ENCODE results near the gene TSPAN16.

TSPAN16 gene, protein sequence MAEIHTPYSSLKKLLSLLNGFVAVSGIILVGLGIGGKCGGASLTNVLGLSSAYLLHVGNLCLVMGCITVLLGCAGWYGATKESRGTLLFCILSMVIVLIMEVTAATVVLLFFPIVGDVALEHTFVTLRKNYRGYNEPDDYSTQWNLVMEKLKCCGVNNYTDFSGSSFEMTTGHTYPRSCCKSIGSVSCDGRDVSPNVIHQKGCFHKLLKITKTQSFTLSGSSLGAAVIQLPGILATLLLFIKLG

DNA sequence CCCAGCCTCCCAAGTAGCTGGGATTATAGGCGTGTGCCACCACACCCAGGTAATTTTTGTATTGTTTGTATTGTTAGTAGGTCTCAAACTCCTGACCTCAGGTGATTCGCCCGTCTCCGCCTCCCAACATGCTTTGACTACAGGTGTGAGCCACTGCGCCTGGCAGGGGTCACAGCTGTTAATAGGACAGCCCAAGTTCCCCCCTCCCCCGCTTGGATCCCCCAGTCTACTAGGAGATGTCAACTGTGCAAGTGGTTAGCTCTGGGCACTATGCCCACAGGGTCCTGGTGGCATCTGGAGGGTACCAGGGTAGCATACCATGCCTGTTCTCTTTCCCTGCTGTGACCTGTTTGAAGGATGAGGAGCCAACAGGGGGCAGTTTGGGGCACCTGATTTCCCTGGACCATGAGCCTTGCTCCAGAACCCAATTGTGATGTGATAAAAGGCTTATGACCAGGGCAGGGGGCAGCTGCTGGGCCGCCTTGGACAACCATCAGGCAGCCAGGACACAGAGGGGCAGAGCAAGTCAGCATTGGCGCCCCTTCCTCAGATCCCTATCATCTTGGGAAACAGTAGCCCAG lies at the start of gene TSPAN16:
TSPAN16 (plus strand) TSS at position 496 of the 581 bp plus-strand sequence. CDS start 138 bp downstream, outside the sequence.
- no peak for DNase-seq (ENCODE audit: low read depth)

DNA sequence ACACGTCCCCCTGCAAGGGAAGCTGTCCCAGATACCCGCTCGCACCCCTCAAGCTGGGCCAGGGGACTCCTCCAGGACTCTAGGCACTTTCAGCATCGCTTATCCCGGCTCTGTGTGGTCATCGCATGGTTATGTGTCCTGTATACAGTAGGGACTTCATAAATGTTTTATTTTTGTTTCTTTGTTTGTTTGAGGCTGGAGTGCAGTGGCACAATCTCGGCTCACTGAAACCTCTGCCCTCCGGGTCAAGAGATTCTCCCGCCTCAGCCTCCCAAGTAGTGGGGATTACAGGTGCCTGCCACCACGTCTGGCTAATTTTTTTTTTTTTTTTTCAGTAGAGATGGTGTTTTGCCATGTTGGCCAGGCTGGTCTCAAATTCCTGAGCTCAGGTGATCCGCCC lies 49.0 kb upstream of the TSPAN16 start:
- no peak for DNase-seq (ENCODE audit: low read depth)

DNA sequence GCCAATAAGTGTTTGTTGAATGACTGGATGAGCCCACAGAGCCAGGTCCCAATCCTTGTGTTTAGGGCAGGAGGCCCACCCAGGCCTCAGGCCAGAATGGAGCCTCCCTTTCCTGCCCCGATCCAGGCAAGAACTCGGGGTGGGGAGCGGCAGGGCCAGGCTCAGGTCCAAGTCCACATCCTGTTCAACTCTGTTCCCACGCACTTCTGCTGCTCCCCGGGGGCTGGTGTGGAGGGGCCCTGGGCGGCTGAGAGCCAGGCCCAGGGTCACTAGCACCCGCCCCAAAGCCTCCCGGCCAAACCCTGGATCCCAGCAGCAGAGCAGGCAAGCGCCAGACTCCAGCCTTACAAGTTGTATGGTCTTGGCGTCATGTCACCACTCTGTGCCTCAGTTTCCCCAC lies 48.6 kb upstream of the TSPAN16 start:
- no peak for DNase-seq (ENCODE audit: low read depth)

DNA sequence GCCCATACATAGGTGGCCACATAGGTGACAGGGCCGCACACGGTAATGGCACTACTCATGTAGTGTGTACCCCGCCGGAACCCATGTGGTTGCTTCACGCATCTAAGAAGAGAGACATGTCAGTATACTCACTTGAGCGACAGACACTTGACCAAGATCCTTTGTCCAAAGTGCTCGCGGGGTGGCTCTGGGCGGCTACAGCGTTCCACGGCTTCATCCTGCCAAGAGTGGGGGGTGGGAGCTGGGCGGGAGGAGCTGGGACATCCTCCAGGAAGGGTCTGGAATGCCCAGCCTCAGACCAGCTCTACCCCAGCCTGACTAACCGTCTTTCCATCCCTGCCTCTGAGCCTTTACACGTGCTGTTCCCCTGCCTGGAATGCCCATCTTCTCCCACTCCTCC lies 48.0 kb upstream of the TSPAN16 start:
- DNase-seq (ENCODE audit: low read depth): no peak

DNA sequence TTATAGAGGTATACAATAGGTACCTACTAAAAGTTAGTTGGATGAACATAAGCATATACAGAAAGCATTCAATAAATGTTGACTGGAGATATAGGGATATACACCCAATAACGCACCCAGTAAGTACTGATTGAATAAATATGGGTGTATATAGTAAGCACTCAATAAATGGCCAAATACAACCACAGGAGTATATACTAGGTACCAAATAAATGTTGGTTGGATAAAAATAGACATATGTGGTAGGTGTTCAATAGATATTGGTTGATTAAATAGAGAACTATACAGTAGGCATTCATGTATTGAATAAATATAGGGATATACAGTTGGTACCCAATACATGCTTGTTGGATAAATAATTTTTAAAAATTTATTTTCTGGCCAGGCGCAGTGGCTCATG lies 47.1 kb upstream of the TSPAN16 start:
- no peak for DNase-seq (ENCODE audit: low read depth)

DNA sequence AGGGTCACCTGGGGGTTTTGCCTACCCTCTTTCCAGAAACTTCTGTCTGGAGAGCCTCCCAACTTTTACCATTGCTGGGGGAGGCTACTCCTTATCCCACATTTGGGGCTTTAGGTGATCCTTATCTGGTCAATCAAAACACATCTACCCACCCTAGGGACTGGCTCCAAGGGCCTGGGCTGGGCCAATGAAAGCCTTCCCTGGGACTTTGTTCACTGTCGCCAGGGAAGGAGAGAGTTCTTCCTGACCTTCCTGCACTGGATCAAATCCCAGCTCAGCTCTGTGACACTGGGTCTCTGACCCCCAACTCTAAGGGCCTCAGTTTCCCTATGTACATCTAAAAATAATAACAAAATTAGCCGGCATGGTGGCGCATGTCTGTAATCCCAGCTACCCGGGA lies 44.7 kb upstream of the TSPAN16 start:
- no peak for DNase-seq (ENCODE audit: low read depth)

DNA sequence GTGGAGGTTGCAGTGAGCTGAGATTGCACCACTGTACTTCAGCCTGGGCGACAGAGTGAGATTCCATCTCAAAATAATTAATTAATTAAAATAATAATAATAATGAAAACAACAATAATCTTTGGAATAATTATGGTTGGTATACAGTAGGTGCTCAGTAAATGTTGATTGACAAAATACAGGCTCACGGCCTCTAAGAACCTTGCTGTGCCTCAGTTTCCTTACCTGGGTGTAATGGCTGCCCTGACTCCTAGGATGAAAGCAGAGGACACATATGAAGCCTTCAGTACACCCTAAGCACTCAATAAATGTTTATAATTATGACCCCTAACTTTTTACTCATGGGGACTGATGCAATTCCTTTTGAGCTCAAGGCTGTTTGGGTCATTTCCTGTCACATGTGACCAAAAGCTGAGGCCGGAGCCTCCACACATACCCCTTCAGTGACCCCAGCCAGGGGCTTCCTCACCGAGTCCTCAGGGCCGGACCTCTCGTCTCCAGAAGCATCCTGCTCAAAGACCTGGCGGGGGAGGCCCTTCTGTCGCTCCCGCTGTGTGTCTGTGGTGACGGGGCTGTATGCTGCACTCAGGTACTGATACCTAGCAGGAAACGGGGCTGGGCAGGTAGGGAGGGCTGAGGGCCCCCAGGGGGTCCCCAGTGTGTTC lies 44.2 kb upstream of the TSPAN16 start:
- no peak for DNase-seq (ENCODE audit: low read depth)

DNA sequence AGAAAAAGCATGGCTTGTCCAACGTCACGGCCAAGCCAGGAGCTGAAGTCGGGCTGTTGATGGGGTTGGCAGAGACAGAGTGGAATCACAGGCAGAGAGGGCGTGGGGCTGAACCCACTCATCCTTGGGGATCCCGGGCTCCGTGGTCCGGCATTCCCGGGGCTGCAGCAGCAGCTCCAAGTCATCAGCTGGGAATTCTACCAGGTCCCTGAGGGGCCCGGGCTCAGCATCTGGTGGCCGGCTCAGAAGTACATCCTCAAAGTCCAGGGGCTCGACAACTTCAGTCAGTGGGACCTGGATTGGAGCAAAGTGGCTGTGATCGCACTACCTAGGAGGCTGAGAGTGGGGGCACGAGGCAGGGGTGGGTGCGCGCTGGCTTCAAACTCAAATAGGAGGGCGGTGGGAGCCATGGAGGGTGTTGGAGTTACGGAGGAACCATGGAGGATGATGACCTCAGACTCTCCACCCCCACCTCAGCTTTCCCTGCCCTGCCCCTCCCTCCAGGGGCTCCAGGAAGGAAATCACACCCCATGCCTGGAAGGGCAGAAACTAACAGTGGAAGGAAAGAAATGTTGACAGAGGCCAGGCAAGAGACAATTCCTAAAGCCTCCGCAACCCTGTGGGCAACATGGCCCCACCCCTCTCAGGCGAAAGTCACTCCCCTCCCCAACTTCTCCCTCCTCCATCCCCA lies 43.1 kb upstream of the TSPAN16 start:
- no peak for DNase-seq (ENCODE audit: low read depth)

DNA sequence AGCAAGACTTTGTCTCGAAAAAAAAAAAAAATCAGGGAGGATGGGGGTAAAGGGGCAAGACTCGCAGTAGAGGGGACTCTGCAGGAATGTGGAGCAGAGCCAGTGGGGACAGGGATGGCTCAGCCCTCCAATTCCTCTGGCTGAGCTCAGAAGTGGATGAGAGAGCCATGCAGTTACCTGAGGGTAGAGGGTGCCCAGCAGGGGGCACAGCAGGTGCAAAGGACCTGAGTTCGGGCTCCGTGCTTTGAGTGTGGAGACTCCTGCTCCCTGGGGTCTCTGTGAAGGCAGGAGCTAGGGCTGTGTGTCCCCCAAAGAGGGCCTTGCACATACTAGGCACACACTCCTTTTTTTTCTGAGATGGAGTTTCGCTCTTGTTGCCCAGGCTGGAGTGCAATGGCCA lies 41.3 kb upstream of the TSPAN16 start:
- DNase-seq (ENCODE audit: low read depth): no peak

DNA sequence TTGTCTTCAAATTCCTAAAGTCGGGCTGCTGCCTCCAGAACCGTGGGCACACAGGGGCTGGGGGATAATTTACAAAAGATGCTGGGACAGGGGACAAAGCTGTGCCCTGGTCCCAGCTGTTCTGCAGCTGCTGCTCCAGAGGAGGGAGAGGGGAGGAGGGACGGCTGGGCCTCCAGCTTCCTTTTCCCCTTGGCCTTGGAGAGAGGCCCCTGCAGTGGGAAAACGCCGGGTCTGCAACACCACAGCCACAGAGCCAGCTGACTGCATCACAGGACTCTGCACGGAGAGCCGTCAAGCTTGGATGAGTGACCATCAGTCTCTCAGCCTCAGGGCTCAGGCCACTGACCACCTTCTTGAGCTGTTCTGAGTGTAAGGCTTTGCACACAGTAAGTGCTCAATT lies 39.8 kb upstream of the TSPAN16 start:
- DNase-seq (ENCODE audit: low read depth): no peak

DNA sequence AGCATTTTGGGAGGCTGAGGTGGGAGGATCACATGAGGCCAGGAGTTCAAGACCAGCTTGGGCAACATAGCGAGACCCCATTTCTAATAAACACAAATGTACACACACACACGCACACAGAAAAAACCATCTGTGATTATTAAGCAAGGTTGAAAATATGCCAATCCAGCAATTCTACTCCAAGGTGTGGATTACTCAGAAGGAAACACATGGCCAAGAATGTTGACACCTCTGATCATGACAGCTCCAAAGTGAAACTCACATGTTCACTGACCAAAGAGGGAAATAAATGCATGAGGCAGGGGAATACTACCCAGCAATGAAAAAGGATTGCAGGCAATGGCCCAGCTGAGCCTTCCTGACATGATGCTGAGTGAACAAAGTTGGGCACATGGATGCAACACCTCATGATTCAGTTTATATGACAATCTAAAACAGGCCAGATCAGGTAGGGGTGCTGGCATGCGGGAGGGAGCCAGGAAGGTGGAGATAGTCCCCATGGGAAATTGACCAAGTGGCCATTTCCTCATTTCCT lies 38.0 kb upstream of the TSPAN16 start:
- DNase-seq (ENCODE audit: low read depth): no peak

DNA sequence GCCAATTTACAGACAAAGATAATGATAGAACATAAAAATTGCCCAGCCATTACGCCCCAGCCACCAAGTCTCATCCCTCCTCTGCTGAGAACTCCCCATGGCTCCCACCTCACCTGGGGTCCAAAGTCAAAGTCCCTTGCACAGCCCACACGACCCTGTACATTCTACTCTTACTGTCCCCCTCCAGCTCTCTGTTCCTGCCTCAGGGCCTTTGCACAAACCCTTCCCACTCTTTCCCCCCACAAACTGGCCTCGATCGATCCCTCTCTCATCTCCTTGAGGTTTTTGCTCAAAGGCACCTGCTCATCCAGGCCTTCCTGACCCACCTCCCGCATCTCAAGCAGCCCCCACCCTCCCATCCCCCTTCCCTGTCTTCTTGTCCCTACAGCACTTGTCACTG lies 35.0 kb upstream of the TSPAN16 start:
- DNase-seq (ENCODE audit: low read depth): no peak

DNA sequence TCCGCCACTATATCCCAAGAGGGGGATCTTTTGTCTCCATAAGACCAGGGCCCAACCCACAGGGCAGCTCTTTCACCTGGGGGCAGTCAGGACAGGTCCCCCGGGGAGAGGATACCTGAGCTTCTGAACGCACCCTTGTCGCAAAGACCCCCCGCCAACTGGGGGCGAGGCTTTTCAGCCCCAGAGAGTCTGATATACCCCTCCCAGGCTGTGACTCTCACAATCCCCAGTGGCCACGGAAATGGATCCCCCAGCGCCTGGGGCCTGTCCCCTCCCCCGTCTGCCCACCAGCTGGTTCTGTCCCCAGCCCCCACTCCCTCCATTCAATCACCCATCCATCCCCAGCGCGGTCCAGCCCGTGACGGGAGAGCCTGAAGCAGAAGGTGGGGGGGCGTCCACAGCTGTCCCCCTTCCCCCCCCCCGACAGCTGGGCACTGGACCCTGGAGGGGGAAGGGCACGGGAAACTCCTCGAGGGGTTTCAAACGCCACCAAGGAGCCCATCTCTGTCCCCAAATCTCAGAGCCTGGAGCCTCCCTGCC lies 34.5 kb upstream of the TSPAN16 start:
- no peak for DNase-seq (ENCODE audit: low read depth)

DNA sequence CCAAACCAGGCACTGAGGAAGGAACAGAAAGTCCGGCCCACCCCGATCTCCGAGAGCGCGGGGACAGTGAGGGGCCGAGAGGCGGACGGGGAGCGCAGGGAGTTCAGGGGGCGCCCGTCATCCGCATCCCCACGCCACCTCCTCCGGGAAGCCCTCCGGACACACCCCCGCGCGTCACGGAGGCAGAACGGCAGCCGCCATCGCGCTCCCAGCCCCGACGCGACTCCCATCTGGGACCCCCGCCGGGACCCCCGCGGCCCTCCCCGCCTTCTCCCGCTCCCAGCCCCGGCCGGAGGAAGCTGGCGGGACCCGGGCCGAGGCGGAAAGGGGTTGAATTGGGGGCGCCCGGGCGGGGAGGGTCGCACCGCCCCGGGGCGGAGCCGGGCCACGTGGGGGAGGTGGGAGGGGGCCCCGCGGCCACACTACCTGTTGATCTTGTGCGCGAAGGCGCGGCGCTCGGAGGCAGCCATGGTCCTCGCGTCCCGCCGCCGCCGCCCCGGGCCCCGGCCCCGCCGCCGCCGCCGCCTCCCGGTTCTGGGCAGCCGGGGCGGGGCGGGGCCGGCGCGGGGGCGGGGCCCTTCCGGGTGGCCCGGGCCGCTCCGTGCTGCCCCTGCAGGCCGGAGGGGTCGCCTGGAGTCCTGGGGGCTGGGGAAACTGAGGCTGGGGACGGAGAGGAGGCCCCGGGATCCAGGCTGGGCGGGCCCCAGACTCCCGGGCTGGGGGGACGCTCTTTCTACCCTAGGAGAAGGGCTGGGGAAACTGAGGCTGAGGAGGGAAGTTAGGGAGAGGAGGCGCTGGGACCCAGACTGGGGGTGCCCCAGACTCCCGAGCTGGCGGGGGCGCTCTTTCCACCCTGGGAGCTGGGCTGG lies 33.8 kb upstream of the TSPAN16 start, which contains the start of gene DOCK6:
DOCK6 (minus strand) TSS at position 554 of the 869 bp plus-strand sequence; CDS start at position 470, 84 bp downstream.
- DNase-seq (ENCODE audit: low read depth): no peak

DNA sequence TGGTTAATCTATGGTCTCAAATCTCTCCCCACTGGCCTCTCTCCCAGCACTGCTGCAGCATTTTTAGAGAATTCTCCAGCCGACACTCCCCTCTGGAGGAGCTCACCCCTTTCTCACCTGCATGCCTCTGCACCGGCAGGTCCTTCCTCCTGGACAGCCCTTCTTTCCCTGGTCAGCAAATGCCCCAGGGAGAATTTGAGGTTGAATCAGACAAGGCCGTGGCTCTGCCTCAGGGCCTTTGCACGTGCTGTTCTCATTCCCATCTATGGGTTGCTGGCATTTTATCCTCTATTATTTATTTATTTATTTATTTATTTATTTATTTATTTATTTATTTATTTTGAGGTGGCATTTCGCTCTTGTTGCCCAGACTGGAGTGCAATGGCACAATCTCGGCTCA lies 32.2 kb upstream of the TSPAN16 start:
- DNase-seq (ENCODE audit: low read depth): no peak

DNA sequence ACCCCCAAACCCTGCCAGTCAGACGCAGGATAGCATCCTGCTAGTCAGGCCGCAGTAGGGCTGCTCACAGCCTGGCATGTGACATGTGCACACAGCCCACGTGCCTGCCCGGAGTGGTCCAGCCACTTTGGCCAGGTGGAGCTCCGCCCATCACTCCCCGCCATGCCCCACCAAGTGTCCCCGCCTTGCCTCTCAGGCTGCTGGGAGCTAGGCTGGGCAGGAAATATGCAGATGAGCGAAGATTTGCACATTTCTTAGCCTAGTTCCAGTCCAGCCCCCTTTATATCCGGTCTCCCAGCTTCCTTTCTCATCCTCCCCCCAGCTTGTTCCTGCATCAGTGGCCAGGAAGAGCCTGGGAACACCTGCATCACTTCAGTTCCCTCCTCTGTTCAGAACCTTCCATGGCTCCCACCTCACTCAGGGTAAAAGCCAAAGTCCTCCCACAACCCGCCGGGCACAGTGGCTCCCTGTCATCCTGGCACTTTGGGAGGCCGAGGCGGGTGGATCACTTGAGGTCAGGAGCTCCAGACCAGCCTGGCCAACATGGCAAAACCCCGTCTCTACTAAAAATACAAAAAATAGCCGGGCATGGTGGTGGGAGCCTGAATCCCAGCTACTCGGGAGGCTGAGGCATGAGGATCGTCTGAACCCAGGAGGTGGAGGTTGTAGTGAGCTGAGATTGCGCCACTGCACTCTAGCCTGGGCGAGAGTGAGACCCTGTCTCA lies 31.3 kb upstream of the TSPAN16 start:
- no peak for DNase-seq (ENCODE audit: low read depth)

DNA sequence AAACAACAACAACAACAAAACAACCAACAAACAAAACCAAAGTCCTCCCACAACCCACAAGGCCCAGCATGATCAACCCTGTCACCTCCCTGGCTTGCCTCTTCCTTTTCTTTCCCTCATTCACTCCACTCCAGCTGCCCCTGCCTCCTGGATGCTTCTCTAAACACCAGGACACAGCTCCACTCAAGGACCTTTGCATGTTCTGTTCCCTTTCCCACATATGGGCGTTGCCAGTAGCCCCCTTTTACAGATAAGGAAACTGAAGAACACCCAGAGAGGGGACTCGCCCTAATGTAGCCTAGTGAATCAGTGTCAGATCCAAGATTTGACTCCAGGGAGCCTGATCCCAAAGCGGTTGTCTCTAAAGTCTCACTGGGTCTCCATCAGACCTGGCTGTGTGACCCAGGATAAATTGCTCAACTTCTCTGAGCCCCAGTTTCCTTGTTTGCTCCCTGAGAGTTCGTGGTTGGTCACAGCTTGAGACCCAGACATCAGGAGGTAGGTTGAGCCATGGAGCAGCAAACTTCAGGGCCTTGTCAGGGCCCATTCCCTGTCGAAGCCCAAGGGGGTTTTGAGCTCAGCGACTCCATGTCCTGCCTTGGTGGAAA lies 30.7 kb upstream of the TSPAN16 start:
- DNase-seq (ENCODE audit: low read depth): no peak

DNA sequence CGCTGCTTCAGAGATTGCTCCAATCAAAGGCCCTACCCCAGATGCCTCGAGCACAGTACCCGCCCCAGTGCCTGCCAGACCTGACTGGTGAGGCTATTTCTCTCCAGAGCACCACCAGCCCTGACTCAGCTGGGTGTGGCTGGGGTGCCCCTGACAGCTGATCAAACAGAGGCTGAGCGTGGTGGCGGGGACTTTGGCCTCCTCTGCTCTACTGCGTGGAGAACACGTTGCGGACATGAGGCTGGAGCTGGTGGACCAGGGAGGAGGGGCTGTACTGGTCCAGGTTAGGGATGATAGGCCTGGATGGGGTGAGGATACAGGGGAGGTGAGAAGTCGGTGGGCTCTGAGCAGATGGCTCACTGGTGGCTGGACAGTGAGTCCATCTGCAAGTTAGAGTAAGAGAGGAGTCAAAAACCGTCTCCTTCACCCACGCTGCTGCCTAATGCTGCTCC lies 30.1 kb upstream of the TSPAN16 start:
- DNase-seq (ENCODE audit: low read depth): no peak

DNA sequence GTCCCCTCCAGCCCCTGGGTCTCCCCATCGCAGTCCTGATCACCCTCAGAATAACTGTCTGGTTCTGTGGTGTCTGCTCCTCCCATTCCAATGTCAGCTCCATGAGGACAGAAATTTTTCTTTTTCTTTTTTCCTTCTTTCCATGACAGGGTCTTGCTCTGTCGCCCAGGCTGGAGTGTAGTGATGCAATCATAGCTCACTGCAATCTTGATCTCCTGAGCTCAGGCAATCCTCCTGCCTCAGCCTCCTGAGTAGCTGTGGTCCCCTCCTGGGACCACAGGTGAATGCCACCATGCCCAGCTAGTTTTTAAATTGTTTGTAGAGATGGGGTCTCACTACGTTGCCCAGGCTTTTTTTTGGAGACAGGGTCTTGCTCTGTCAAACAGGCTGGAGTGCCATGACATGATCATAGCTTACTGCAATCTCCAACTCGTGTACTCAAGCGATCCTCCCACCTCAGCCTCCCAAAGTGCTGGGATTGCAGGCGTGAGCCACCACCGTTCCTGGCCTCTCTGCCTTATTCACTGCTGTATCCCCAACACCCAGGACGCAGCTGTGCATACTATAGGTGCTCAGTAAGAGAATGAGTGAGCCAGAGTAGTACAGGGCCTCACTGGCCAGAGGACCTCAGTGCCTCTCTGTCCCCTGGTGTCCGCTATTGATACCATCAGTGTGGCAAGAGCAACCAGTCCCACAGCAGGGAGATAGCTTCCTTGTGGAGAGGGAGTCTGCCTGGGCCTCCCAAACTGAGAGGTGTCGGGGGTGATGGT lies 28.5 kb upstream of the TSPAN16 start:
- no peak for DNase-seq (ENCODE audit: low read depth)
